NCI-H748 treated with DMSO at 0.1 percent for 48 hours (cell line): ENCODE data around the gene LDLRAD4.

ENCODE experiments used
- DNase-seq: peaks from one replicate; lab custom pipeline; 2025; lab: John Stamatoyannopoulos, UW

LDLRAD4 gene

GRCh38 chr18:13229001-13229671 lies 10.6 kb downstream of the LDLRAD4 start:
- DNase-seq, result no peak

GRCh38 chr18:13231151-13231550 lies 12.6 kb downstream of the LDLRAD4 start:
- no peak for DNase-seq

GRCh38 chr18:13232086-13232917 lies 13.7 kb downstream of the LDLRAD4 start:
- no peak for DNase-seq

GRCh38 chr18:13232971-13233786 lies 14.6 kb downstream of the LDLRAD4 start:
- no peak for DNase-seq

- DNase-seq, result no peak
These were observed 15.5 kb downstream of the LDLRAD4 start for GRCh38 chr18:13233787-13234783.

GRCh38 chr18:13235421-13235831 lies 16.9 kb downstream of the LDLRAD4 start:
- DNase-seq, result no peak

GRCh38 chr18:13235981-13236380 lies 17.4 kb downstream of the LDLRAD4 start:
- DNase-seq, result no peak

- DNase-seq, result no peak
These were observed 17.9 kb downstream of the LDLRAD4 start for GRCh38 chr18:13236411-13236810.

GRCh38 chr18:13237073-13237472 lies 18.5 kb downstream of the LDLRAD4 start:
- DNase-seq, result no peak

- no peak for DNase-seq
These were observed 19.1 kb downstream of the LDLRAD4 start for GRCh38 chr18:13237641-13238040.

GRCh38 chr18:13239171-13239956 lies 20.8 kb downstream of the LDLRAD4 start:
- DNase-seq, result no peak

- no peak for DNase-seq
These were observed 21.6 kb downstream of the LDLRAD4 start for GRCh38 chr18:13240060-13240725.

- DNase-seq, result no peak
These were observed 22.7 kb downstream of the LDLRAD4 start for GRCh38 chr18:13241083-13241892.

- no peak for DNase-seq
These were observed 23.3 kb downstream of the LDLRAD4 start for GRCh38 chr18:13241893-13242175.

- no peak for DNase-seq
These were observed 24.2 kb downstream of the LDLRAD4 start for GRCh38 chr18:13242797-13243196.

GRCh38 chr18:13243363-13243762 lies 24.8 kb downstream of the LDLRAD4 start:
- no peak for DNase-seq

GRCh38 chr18:13244135-13244534 lies 25.6 kb downstream of the LDLRAD4 start:
- DNase-seq, result no peak

- DNase-seq, result no peak
These were observed 27.0 kb downstream of the LDLRAD4 start for GRCh38 chr18:13245481-13246000.

GRCh38 chr18:13246121-13246520 lies 27.6 kb downstream of the LDLRAD4 start:
- DNase-seq, result no peak
